Activated T-helper 9 cell treated with anti-CD3 and anti-CD28 coated beads, Interleukin-2, amount 50 U/mL, for 16 hours (primary cell): ENCODE results near the gene HLA-DQA1.
"Not testable (repeated sequence)": the region's sequence is repeated elsewhere in the genome, so short reads cannot be mapped to it uniquely, and the experiment has no call there.

Source experiments
- DNase-seq: peaks from one replicate; pipeline ENCODE4 v3.0.0-alpha.2; 2020; ENCODE audit warnings: low read depth

HLA-DQA1 gene

DNA sequence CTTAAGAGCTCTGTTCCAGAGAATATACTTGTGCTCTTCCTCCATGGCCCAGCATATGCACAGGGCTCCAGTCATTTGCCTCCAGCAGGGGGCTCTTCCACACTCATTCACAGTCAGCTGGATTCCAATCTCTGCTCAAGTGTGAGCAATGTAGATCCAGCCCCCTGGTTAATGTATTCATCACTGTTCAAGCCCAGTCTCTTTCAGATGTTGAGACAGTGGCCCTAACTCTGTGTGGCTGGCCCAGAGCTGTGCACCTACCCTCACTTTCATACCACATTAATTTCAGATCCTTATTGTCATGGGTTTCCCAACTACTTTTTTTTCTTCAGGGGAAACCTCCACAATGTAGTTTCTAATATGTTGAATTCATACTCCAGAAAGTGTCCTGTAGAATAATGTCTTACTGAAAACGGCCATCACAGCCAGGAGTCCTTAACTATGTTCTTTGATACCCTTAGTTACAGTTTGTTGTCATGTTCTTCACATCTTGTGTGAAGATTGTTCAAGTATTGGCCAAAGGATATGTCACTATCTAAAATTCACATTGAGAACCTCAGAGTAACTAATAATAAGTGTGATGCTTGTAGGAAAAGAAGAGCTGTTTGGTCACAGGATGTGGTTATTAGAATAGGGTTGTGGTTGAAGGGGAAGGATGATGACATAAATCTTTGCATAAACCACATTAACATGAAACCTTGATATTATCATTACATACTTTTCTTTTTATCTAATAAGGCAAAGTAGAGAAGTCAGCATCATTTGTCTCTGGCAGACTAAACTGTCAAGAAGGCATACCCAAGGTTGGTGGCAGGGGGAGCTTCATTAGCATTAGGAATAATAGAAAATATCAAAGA, 14.4 kb upstream of the HLA-DQA1 start:
- peak; percentile 16 for DNase-seq

GRCh38 chr6:32623693-32624092, 13.5 kb upstream of the HLA-DQA1 start:
- DNase-seq = no peak

DNA sequence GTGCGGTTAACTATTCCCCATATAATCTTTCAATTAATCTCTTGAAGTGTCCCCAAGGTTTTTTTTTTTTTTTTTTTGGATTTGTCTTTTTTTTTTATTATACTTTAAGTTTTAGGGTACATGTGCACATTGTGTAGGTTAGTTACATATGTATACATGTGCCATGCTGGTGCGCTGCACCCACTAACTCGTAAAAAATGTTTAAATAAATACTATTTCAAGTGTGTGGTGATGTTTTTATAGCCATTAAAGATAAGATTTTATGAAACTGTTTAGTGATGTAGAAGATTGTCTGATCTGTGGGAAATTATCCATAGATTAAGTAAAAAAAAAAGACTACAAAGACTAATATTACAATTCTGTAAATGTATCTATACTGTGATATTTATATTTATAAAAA, 12.6 kb upstream of the HLA-DQA1 start:
- no peak for DNase-seq

- no peak for DNase-seq
Measured at GRCh38 chr6:32625137-32625536, 12.1 kb upstream of the HLA-DQA1 start.

GRCh38 chr6:32627249-32627648, 10.0 kb upstream of the HLA-DQA1 start:
- DNase-seq = no peak

- DNase-seq = no peak
Measured at GRCh38 chr6:32627831-32628230, 9.4 kb upstream of the HLA-DQA1 start.

DNA sequence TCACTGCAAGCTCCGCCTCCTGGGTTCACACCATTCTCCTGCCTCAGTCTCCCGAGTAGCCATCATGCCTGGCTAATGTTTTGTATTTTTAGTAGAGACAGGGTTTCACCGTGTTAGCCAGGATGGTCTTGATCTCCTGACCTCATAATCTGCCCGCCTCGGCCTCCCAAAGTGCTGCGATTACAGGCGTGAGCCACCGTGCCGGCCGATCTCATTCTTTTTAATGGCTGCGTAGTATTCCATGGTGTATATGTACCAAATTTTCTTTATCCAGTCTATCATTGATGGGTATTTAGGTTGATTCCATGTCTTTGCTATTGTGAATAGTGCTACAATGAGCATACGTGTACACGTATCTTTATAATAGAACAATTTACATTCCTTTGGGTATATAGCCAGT, 7.4 kb upstream of the HLA-DQA1 start:
- not testable (repeated sequence) for DNase-seq

- DNase-seq = no peak
Measured at GRCh38 chr6:32635526-32636123, 1.6 kb upstream of the HLA-DQA1 start.

- no peak for DNase-seq
Measured at GRCh38 chr6:32637883-32638282, 677 bp downstream of the HLA-DQA1 start.

DNA sequence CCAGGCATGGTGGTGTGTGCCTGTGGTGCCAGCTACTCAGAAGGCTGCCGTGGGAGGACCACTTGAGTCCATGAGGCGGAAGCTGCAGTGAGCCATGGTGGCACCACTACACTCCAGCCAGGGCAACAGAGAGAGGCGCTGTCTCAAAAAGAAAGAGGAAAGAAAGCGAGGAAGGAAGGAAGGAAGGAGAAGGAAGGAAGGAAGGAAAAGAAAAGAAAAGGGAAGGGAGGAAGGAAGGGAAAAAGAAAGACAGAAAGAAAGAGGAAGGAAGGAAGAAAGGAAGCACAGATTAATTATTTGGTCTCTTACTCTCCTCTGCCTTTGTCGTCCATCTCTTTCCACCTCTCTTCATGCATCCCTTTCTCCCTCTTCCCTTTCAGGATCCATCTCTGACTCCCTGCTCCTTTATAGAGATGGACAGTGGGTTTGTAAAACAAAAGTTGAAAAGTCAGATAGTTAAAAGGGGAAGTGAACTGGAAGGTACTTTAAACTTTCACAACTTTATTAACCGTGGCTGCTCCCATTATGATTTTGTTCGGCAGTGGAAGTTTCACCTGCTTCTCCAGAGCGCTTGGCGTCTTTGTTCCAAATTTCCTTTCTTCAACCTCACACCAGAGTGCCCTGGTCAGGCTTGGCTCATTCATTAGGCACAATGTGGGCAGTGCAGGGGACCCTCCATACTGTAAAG, 1.5 kb downstream of the HLA-DQA1 start:
- DNase-seq = no peak

DNA sequence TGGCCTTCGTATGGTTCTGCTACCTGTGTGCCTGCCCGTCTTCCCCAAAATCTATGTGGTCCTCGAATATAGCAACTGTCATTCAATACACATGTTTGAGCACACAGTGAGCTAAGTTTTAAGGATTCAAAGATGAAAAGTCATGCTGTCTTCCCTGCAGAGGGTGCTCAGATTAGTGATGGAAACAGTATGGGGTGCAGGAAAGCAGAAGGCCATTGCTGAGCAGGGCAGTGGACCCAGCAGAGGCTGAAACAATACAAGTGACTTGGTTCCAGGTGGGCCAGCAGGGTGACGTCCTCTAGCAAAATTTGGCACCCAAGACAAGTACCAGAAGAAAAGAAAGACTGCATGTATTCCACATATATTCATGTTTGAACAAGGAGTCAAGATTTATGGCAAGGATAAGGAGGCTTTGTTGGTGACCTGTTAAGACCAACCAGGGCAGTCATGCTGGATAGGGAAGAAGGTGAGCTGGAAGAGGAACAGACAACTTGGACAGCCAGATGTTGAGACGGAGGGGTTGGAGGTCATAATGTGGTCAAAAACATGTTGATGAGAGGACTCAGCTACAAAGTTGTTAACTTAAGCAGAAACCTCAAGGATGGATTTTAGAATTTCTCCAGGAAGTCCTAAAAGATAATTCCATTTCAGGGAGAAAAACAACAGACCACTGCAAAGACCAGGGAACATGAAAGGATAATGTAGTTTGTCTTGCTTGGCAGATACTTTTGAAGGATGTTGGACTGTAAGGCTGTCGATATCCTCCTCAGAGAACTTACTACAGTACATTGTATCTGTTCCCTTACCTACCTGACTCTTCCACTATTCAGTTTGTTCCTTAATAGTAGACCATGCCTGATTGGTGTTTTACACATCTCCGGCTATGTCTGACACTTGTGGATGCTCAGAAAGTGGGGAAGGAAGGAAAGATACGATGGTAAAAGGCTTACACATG, 2.5 kb downstream of the HLA-DQA1 start:
- no peak for DNase-seq

DNA sequence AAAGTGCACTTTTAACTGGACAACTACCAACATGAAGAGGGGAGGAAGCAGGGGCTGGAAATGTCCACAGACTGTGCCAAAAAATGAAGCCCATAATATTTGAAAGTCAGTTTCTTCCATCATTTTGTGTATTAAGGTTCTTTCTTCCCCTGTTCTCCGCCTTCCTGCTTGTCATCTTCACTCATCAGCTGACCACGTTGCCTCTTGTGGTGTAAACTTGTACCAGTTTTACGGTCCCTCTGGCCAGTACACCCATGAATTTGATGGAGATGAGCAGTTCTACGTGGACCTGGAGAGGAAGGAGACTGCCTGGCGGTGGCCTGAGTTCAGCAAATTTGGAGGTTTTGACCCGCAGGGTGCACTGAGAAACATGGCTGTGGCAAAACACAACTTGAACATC, 3.9 kb downstream of the HLA-DQA1 start:
- no peak for DNase-seq

- DNase-seq = not testable (repeated sequence)
Measured at GRCh38 chr6:32641785-32642719, 4.8 kb downstream of the HLA-DQA1 start.

DNA sequence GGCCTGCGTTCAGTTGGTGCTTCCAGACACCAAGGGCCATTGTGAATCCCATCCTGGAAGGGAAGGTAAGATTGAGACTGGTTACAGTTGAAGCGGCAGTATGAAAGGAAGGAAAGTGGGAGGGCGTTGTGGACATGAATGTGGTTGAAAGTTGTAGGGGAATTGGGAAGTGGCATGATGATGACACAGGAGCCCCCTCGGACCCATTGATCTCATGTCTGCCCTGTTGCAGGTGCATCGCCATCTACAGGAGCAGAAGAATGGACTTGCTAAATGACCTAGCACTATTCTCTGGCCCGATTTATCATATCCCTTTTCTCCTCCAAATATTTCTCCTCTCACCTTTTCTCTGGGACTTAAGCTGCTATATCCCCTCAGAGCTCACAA, 5.5 kb downstream of the HLA-DQA1 start:
- DNase-seq = no peak

- no peak for DNase-seq
Measured at GRCh38 chr6:32643904-32644303, 6.7 kb downstream of the HLA-DQA1 start.

GRCh38 chr6:32645047-32645703, 8.0 kb downstream of the HLA-DQA1 start:
- no peak for DNase-seq

- DNase-seq = no peak
Measured at GRCh38 chr6:32655203-32655710, 18.1 kb downstream of the HLA-DQA1 start.

DNA sequence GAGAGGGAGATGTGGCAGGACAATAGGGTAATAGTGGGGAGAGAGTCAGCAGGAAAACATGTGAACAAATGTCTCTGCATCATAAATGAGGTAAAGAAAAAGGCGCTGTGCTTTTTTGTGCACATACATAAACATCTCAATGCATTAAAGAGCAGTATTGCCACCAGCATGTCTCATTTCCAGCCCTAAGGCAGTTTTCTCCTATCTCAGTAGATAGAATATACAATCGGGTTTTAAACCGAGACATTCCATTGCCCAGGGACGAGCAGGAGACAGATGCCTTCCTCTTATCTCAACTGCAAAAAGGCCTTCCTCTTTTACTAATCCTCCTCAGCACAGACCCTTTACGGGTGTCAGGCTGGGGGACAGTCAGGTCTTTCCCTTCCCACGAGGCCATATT, 20.1 kb downstream of the HLA-DQA1 start:
- not testable (repeated sequence) for DNase-seq

- DNase-seq = not testable (repeated sequence)
Measured at GRCh38 chr6:32657819-32658218, 20.6 kb downstream of the HLA-DQA1 start.
